Measurements from ENCODE around the gene SUPT6H. TPM values are rescaled to one million over a fixed set of nuclear protein-coding genes. Genes with fewer than 3 reads are reported as not detected.

Gene SUPT6H
- total and polyA plus RNA-seq, 2 of the 4 experiments (the other 2 are of a cell fraction) = 41.4 to 44.8 TPM

DNA sequence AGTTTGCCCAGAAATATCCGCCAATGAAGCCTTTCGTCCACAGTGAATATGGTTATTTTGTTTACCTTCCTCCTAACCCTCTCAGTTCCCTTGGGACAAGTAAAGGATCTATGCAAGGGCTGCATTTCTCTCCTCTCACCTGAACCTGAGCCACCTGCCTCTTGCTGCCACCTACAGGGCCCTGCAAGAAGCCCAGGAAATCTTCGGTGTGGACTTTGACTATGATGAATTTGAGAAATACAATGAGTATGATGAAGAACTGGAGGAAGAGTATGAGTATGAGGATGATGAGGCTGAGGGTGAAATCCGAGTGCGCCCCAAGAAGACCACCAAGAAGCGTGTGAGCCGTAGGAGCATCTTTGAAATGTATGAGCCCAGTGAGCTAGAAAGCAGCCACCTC, 14.0 kb downstream of the SUPT6H start:
- intact Hi-C loops (cut with micrococcal nuclease) = no loop called here

More for the DNA sequence above, 14.0 kb downstream of the SUPT6H start:
- no peak for DNase-seq
- no peak overlapping the region for H3K14ac ChIP-seq (replicated peaks; ENCODE audit: low read depth, low read length)
- H2BK5ac ChIP-seq (ENCODE audit: low read depth, low read length, poor library complexity, severe bottlenecking) = no peak overlapping the region
- no peak overlapping the region for H3K23ac ChIP-seq (ENCODE audit: low read depth, low read length)
- H3K79me1 ChIP-seq (ENCODE audit: low read depth in 1 of 2, low read length in 2 of 2) = peaks cover 9 to 27% of the 10 kb centered on the region in 2 experiments
- no peak overlapping the region for H3K56ac ChIP-seq (ENCODE audit: extremely low read depth, insufficient read depth, low read length)
- no peak overlapping the region for H3K4ac ChIP-seq (ENCODE audit: low read depth, low read length)
- TF ChIP-seq MAFK (IDR thresholded peaks at IDR 0.05; ENCODE audit: low read depth, low read length) (no peak), CEBPB (IDR thresholded peaks at IDR 0.05; ENCODE audit: low read depth, low read length) (no peak), RFX5 (IDR thresholded peaks at IDR 0.05; ENCODE audit: low read depth, low read length) (no peak)
- TF ChIP-seq, protein P1, sequence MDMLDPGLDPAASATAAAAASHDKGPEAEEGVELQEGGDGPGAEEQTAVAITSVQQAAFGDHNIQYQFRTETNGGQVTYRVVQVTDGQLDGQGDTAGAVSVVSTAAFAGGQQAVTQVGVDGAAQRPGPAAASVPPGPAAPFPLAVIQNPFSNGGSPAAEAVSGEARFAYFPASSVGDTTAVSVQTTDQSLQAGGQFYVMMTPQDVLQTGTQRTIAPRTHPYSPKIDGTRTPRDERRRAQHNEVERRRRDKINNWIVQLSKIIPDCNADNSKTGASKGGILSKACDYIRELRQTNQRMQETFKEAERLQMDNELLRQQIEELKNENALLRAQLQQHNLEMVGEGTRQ (IDR thresholded peaks at IDR 0.05; ENCODE audit: low read depth, low read length) = no peak
- H3K9ac ChIP-seq (ENCODE audit: low read depth, low read length) = no peak overlapping the region
- H4K20me1 ChIP-seq (ENCODE audit: insufficient read depth, low read length) = peaks cover 3% of the 10 kb centered on the region
- H3K36me3 ChIP-seq (ENCODE audit: control insufficient read depth, insufficient read depth, low read length) = peaks cover 76% of the 10 kb centered on the region
- in situ Hi-C loops (cut with MboI; ENCODE audit: low sequenced_read_pairs) (no loop called here), dilution Hi-C loops (cut with HindIII; ENCODE audit: low sequenced_read_pairs, unreplicated experiment) (no loop called here)
- no peak overlapping the region for H2AFZ ChIP-seq (replicated peaks; ENCODE audit: low read length, poor library complexity)
- no peak overlapping the region for H3K4me2 ChIP-seq (ENCODE audit: low read depth, low read length)
- no peak overlapping the region for H2BK20ac ChIP-seq (ENCODE audit: low read depth, low read length)
- H3K18ac ChIP-seq (ENCODE audit: low read depth, low read length) = no peak overlapping the region
- no peaks in the 10 kb centered on the region for H3K9me3 ChIP-seq (ENCODE audit: control insufficient read depth, insufficient read depth, low read length)
- H2AK9ac ChIP-seq (replicated peaks; ENCODE audit: low read depth, low read length, poor library complexity) = no peak overlapping the region
- POLR2A ChIA-PET (ENCODE audit: unreplicated experiment) = no interaction called here
- H3K27ac ChIP-seq (ENCODE audit: insufficient read depth, low read length) = no peak overlapping the region
- ATAC-seq (ENCODE audit: low read depth) = no peak
- no peak overlapping the region for H3K4me3 ChIP-seq (ENCODE audit: insufficient read depth, low read depth, low read length)
- no peak overlapping the region for H2BK120ac ChIP-seq (ENCODE audit: low read depth, low read length)
- H4K8ac ChIP-seq (ENCODE audit: low read depth in 2 of 2, low read length in 2 of 2) = no peak overlapping the region
- no peaks in the 10 kb centered on the region for H3K4me1 ChIP-seq (ENCODE audit: control insufficient read depth, insufficient read depth, low read length)
- no peak overlapping the region for H4K5ac ChIP-seq (ENCODE audit: low read depth, low read length)
- H3K27me3 ChIP-seq (ENCODE audit: control insufficient read depth, insufficient read depth, low read length) = no peaks in the 10 kb centered on the region
- no CpG with 5 or more reads among the region's 7 CpGs for WGBS, 2 experiments (ENCODE audit: extremely low coverage in 2 of 2, insufficient read length in 1 of 2)
- H2AK5ac ChIP-seq (ENCODE audit: low read depth, low read length) = no peak overlapping the region
- no peak overlapping the region for H4K91ac ChIP-seq (ENCODE audit: insufficient read depth, low read depth, low read length)
- H3K9me1 ChIP-seq (ENCODE audit: insufficient read depth, low read length) = peaks cover 3% of the 10 kb centered on the region; the same call in 1 of the 2 replicates
- CTCF ChIA-PET = interaction anchor here (0.6 to 1.5 kb wide), 2 partner anchors 8 to 29 kb away, joined by 3 to 4 read pairs; no protein-coding TSS in a partner anchor
- BruUV-seq (replicated peaks) = no TSS peak
- H2BK15ac ChIP-seq (ENCODE audit: low read depth, low read length) = no peak overlapping the region

Data from IMR-90 (cell line).